ENCODE measurements around the gene NRXN3. TPM values are rescaled to one million over a fixed set of nuclear protein-coding genes. Genes with fewer than 3 reads are reported as not detected.

The NRXN3 gene
- total RNA-seq, 1 experiment from 2014 or later: not detected

GRCh38 chr14:78164226-78164853 is 5.8 kb upstream of the NRXN3 start:
- Histone ChIP-seq H3K27ac (ENCODE audit: low read depth, low read length) (no peak overlapping the region), H3K9me2 (ENCODE audit: insufficient read depth) (no peaks in the 10 kb centered on the region), H3K4me2 (ENCODE audit: low read length) (no peak overlapping the region), H3K79me2 (ENCODE audit: insufficient read depth, low read length) (no peaks in the 10 kb centered on the region), H3K9ac (ENCODE audit: low read length) (no peak overlapping the region), H3K4me1 (ENCODE audit: control insufficient read depth in 1 of 2, insufficient read depth in 2 of 2, low read length in 2 of 2) (no peaks in the 10 kb centered on the region), H3K9me3 (ENCODE audit: control insufficient read depth in 1 of 2, insufficient read depth in 1 of 2, low read depth in 1 of 2, low read length in 2 of 2) (no peaks in the 10 kb centered on the region), H2AFZ (ENCODE audit: low read depth, low read length, poor library complexity, severe bottlenecking) (no peak overlapping the region), H3K27me3 (ENCODE audit: insufficient read depth, low read length) (peaks cover 45% of the 10 kb centered on the region), H3K36me3 (ENCODE audit: control insufficient read depth in 1 of 2, insufficient read depth in 2 of 2, low read length in 2 of 2) (no peaks in the 10 kb centered on the region), H4K20me1 (ENCODE audit: insufficient read depth) (no peaks in the 10 kb centered on the region), H3K4me3 (replicated peaks in 1 of 2; ENCODE audit: low read depth in 1 of 2, low read length in 2 of 2) (no peak overlapping the region)
- intact Hi-C loops (cut with micrococcal nuclease): loop anchor here (5.0 to 10.0 kb wide), 2 partner anchors 142 to 430 kb away; no protein-coding TSS in a partner anchor
- BruUV-seq (replicated peaks): no TSS peak
- ChIA-PET POLR2A (no interaction called here), RAD21 (ENCODE audit: low non-redundant PET in 1 of 2, low total read pairs in 2 of 2, uncharacterized antibody in 2 of 2, unreplicated experiment in 2 of 2) (no interaction called here), CTCF (no interaction called here)
- DNase-seq (ENCODE audit: low read depth, low spot score): peak; percentile 12
- peak; percentile 95 for ATAC-seq
- TF ChIP-seq, protein P1, sequence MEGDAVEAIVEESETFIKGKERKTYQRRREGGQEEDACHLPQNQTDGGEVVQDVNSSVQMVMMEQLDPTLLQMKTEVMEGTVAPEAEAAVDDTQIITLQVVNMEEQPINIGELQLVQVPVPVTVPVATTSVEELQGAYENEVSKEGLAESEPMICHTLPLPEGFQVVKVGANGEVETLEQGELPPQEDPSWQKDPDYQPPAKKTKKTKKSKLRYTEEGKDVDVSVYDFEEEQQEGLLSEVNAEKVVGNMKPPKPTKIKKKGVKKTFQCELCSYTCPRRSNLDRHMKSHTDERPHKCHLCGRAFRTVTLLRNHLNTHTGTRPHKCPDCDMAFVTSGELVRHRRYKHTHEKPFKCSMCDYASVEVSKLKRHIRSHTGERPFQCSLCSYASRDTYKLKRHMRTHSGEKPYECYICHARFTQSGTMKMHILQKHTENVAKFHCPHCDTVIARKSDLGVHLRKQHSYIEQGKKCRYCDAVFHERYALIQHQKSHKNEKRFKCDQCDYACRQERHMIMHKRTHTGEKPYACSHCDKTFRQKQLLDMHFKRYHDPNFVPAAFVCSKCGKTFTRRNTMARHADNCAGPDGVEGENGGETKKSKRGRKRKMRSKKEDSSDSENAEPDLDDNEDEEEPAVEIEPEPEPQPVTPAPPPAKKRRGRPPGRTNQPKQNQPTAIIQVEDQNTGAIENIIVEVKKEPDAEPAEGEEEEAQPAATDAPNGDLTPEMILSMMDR (IDR thresholded peaks at IDR 0.05 in 2 of 3, conservative IDR thresholded peaks at IDR 0.05 in 1 of 3; ENCODE audit: borderline replicate concordance in 1 of 3, insufficient read depth in 1 of 3, low read depth in 2 of 3, low read length in 2 of 3): peak; percentile 18 to 79 (median 73); a peak in 4 of 6 replicates
- TF ChIP-seq ELF1 (IDR thresholded peaks at IDR 0.05; ENCODE audit: borderline replicate concordance, low read depth): no peak
- no peak for TF ChIP-seq SRF (IDR thresholded peaks at IDR 0.05; ENCODE audit: low read depth)
- TF ChIP-seq POLR2A (IDR thresholded peaks at IDR 0.05; ENCODE audit: borderline replicate concordance, extremely low read depth, insufficient read depth, insufficient read length): no peak
- no peak for TF ChIP-seq EZH2 (IDR thresholded peaks at IDR 0.05)
- no peak for TF ChIP-seq ZFX (IDR thresholded peaks at IDR 0.05)
- TF ChIP-seq EZH2phosphoT487 (IDR thresholded peaks at IDR 0.05; ENCODE audit: borderline replicate concordance): no peak
- no peak for TF ChIP-seq FOSL1 (IDR thresholded peaks at IDR 0.05; ENCODE audit: low read depth)
- no peak for TF ChIP-seq CEBPB (IDR thresholded peaks at IDR 0.05; ENCODE audit: low read depth)
- TF ChIP-seq SIN3A (IDR thresholded peaks at IDR 0.05; ENCODE audit: low read depth): no peak
- TF ChIP-seq REST (IDR thresholded peaks at IDR 0.05; ENCODE audit: low read depth): 0 out of 2 replicates have a peak, but pooled peaks have one; percentile 8
- TF ChIP-seq, protein P2, sequence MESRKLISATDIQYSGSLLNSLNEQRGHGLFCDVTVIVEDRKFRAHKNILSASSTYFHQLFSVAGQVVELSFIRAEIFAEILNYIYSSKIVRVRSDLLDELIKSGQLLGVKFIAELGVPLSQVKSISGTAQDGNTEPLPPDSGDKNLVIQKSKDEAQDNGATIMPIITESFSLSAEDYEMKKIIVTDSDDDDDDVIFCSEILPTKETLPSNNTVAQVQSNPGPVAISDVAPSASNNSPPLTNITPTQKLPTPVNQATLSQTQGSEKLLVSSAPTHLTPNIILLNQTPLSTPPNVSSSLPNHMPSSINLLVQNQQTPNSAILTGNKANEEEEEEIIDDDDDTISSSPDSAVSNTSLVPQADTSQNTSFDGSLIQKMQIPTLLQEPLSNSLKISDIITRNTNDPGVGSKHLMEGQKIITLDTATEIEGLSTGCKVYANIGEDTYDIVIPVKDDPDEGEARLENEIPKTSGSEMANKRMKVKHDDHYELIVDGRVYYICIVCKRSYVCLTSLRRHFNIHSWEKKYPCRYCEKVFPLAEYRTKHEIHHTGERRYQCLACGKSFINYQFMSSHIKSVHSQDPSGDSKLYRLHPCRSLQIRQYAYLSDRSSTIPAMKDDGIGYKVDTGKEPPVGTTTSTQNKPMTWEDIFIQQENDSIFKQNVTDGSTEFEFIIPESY (IDR thresholded peaks at IDR 0.05; ENCODE audit: extremely low read depth, insufficient replicate concordance, low read length): no peak
- no peak for TF ChIP-seq YY1 (IDR thresholded peaks at IDR 0.05; ENCODE audit: extremely low read depth, insufficient replicate concordance, low read depth, low read length)
- TF ChIP-seq TCF7L2 (IDR thresholded peaks at IDR 0.05; ENCODE audit: borderline replicate concordance, extremely low read depth, insufficient read depth, insufficient read length): no peak
- TF ChIP-seq MAX (IDR thresholded peaks at IDR 0.05): no peak
- no peak for TF ChIP-seq CBX3 (IDR thresholded peaks at IDR 0.05; ENCODE audit: low read depth)
- peak; percentile 27; the same call in 1 of the 2 replicates for TF ChIP-seq RAD21 (IDR thresholded peaks at IDR 0.05; ENCODE audit: low read depth)
- TF ChIP-seq ZNF274 (IDR thresholded peaks at IDR 0.05; ENCODE audit: low read depth, low read length): no peak
- no peak for TF ChIP-seq POLR2AphosphoS5 (IDR thresholded peaks at IDR 0.05; ENCODE audit: low read depth, low read length)
- TF ChIP-seq, protein P3, sequence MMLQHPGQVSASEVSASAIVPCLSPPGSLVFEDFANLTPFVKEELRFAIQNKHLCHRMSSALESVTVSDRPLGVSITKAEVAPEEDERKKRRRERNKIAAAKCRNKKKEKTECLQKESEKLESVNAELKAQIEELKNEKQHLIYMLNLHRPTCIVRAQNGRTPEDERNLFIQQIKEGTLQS (IDR thresholded peaks at IDR 0.05): no peak

Data from HCT116 (cell line).